ENCODE data around the gene AZGP1.
A peak's percentile ranks its signal among the peaks of the same experiment; 100 is the strongest.
"Not testable (repeated sequence)": the region's sequence is repeated elsewhere in the genome, so short reads cannot be mapped to it uniquely, and the experiment has no call there.

AZGP1 gene

GRCh38 chr7:99996755-99997544 is 21.1 kb upstream of the AZGP1 start:
- TF ChIP-seq REST (IDR thresholded peaks at IDR 0.05; ENCODE audit: insufficient replicate concordance, low read depth) = no peak
- Histone ChIP-seq H3K27me3 (ENCODE audit: insufficient read depth, poor library complexity, severe bottlenecking) (no peaks in the 10 kb centered on the region), H3K27ac (replicated peaks) (0 out of 2 replicates have a peak overlapping the region, but pooled peaks have one; percentile 15), H3K4me3 (replicated peaks; ENCODE audit: insufficient read depth, low read length) (peak overlapping the region; percentile 1)
- DNase-seq (ENCODE audit: low read depth in 1 of 2, low spot score in 1 of 2) = no peak

GRCh38 chr7:99994819-99995218 is 19.0 kb upstream of the AZGP1 start:
- Histone ChIP-seq H3K27ac (replicated peaks) (no peak overlapping the region), H3K4me3 (replicated peaks; ENCODE audit: insufficient read depth, low read length) (no peak overlapping the region), H3K27me3 (ENCODE audit: insufficient read depth, poor library complexity, severe bottlenecking) (no peaks in the 10 kb centered on the region)
- TF ChIP-seq GABPA (IDR thresholded peaks at IDR 0.05; ENCODE audit: low read depth) (no peak), REST (IDR thresholded peaks at IDR 0.05; ENCODE audit: insufficient replicate concordance, low read depth) (no peak), POLR2AphosphoS5 (IDR thresholded peaks at IDR 0.05; ENCODE audit: low read depth) (no peak), CTCF (IDR thresholded peaks at IDR 0.05; ENCODE audit: insufficient read depth, low read length) (no peak), SPI1 (IDR thresholded peaks at IDR 0.05; ENCODE audit: borderline replicate concordance, low read depth) (no peak)
- no peak for DNase-seq (ENCODE audit: low read depth in 1 of 2, low spot score in 1 of 2)

- H3K27me3 ChIP-seq (ENCODE audit: insufficient read depth, poor library complexity, severe bottlenecking) = no peaks in the 10 kb centered on the region
- H3K27ac ChIP-seq (replicated peaks) = no peak overlapping the region
- TF ChIP-seq REST (IDR thresholded peaks at IDR 0.05; ENCODE audit: insufficient replicate concordance, low read depth) = peak; percentile 59
- TF ChIP-seq POLR2AphosphoS5 (IDR thresholded peaks at IDR 0.05; ENCODE audit: low read depth) = no peak
- H3K4me3 ChIP-seq (replicated peaks; ENCODE audit: insufficient read depth, low read length) = no peak overlapping the region
- no peak for DNase-seq (ENCODE audit: low read depth in 1 of 2, low spot score in 1 of 2)
These were observed 16.7 kb upstream of the AZGP1 start for GRCh38 chr7:99992330-99993038.

- not testable (repeated sequence) for DNase-seq (ENCODE audit: low read depth in 1 of 2, low spot score in 1 of 2); H3K4me3 ChIP-seq (replicated peaks; ENCODE audit: insufficient read depth, low read length); H3K27me3 ChIP-seq (ENCODE audit: insufficient read depth, poor library complexity, severe bottlenecking); H3K27ac ChIP-seq (replicated peaks)
These were observed 15.7 kb upstream of the AZGP1 start for GRCh38 chr7:99991543-99991942.

Measured in HL-60 (cell line).